NCI-H2196 (cell line): ENCODE measurements around the gene PCDHGC3.
"Not testable (repeated sequence)": the region's sequence is repeated elsewhere in the genome, so short reads cannot be mapped to it uniquely, and the experiment has no call there.

Source experiments
- DNase-seq: peaks from one replicate; lab custom pipeline; 2025; ENCODE audit not compliant: unreplicated experiment; lab: John Stamatoyannopoulos, UW

PCDHGC3 gene

DNA sequence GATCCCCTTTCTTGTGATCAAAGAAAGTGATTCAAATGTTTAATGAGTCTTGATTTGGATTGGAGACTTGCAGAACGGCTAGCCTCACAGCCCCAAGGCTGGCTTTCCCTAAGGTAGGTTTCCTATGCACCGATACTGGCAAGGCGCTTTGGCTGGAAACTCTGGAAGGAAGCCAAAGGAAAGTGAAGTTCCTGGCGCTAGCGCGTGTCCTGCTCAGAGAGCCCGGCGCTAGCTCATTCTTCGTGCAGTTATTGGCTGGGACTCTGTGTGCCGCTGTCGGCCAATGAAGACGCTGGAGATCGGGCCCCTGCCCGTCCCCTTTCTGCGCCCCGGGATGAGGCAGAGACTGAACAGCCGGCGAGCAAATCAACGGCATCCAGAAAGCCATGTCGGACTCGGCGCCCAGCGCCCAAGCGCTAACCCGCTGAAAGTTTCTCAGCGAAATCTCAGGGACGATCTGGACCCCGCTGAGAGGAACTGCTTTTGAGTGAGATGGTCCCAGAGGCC, at the start of gene PCDHGC3:
PCDHGC3 (plus strand) TSS at position 342 of the 507 bp plus-strand sequence; CDS start at position 493, 151 bp downstream.
- peak; percentile 90 for DNase-seq

DNA sequence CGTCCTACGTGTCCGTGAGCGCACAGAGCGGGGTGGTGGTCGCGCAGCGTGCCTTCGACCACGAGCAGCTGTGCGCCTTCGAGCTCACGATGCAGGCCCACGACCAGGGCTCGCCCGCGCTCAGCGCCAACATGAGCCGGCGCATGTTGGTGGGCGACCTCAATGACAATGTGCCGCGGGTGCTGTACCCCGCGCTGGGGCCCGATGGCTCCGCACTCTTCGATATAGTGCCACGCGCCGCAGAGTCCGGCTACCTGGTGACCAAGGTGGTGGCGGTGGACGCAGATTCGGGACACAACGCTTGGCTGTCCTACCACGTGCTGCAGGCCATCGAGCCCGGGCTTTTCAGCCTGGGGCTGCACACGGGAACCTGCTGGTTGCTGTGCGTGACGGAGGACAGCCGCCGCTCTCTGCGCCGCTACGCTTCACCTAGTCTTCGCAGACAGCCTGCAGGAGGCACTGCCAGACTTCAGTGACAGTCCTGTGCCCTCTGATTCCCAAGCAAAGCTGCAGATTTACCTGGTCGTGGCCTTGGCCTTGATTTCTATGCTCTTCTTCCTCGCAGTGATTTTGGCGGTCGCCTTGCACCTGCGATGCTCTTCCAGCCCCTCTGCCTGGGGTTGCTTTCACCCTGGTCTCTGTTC, 47.9 kb upstream of the PCDHGC3 start:
- no peak for DNase-seq

DNA sequence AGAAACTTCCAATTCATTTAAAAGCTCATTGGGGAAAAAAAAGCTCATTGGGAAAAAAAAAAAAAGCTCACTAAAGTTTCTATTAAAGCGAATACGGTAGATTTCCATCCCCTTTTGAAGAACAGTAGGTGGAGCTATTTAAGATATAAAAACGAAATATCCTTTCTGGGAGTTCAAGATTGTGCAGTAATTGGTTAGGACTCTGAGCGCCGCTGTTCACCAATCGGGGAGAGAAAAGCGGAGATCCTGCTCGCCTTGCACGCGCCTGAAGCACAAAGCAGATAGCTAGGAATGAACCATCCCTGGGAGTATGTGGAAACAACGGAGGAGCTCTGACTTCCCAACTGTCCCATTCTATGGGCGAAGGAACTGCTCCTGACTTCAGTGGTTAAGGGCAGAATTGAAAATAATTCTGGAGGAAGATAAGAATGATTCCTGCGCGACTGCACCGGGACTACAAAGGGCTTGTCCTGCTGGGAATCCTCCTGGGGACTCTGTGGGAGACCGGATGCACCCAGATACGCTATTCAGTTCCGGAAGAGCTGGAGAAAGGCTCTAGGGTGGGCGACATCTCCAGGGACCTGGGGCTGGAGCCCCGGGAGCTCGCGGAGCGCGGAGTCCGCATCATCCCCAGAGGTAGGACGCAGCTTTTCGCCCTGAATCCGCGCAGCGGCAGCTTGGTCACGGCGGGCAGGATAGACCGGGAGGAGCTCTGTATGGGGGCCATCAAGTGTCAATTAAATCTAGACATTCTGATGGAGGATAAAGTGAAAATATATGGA, 45.2 kb upstream of the PCDHGC3 start, which contains the start of gene PCDHGA12:
PCDHGA12 (plus strand) TSS at position 176 of the 782 bp plus-strand sequence; CDS start at position 429, 253 bp downstream.
- DNase-seq = no peak

DNA sequence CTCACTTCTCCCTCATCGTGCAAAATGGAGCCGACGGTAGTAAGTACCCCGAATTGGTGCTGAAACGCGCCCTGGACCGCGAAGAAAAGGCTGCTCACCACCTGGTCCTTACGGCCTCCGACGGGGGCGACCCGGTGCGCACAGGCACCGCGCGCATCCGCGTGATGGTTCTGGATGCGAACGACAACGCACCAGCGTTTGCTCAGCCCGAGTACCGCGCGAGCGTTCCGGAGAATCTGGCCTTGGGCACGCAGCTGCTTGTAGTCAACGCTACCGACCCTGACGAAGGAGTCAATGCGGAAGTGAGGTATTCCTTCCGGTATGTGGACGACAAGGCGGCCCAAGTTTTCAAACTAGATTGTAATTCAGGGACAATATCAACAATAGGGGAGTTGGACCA, 44.5 kb upstream of the PCDHGC3 start:
- no peak for DNase-seq

DNA sequence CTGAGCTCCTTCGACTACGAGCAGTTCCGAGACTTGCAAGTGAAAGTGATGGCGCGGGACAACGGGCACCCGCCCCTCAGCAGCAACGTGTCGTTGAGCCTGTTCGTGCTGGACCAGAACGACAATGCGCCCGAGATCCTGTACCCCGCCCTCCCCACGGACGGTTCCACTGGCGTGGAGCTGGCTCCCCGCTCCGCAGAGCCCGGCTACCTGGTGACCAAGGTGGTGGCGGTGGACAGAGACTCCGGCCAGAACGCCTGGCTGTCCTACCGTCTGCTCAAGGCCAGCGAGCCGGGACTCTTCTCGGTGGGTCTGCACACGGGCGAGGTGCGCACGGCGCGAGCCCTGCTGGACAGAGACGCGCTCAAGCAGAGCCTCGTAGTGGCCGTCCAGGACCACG, 43.5 kb upstream of the PCDHGC3 start:
- DNase-seq = not testable (repeated sequence)

DNA sequence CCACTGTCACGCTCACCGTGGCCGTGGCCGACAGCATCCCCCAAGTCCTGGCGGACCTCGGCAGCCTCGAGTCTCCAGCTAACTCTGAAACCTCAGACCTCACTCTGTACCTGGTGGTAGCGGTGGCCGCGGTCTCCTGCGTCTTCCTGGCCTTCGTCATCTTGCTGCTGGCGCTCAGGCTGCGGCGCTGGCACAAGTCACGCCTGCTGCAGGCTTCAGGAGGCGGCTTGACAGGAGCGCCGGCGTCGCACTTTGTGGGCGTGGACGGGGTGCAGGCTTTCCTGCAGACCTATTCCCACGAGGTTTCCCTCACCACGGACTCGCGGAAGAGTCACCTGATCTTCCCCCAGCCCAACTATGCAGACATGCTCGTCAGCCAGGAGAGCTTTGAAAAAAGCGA, 43.0 kb upstream of the PCDHGC3 start:
- not testable (repeated sequence) for DNase-seq

DNA sequence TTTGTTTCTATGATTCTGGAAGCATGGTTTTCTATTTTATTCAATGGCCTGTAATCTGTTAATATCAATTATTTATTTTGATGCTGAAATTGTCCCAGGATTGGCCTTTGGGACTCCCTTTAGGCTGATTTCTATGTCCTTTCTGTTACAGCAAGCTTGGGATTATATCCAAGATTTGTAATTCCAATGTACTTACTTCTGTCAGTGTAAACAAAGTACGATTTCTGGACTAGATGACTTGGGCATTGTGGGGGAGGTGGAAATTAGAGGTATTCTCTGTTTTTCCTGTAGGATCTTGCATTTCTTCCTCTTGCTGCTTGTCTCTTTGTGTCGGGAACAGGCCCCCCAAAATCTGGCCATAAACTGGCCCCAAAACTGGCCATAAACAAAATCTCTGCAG, 41.8 kb upstream of the PCDHGC3 start:
- DNase-seq = no peak

DNA sequence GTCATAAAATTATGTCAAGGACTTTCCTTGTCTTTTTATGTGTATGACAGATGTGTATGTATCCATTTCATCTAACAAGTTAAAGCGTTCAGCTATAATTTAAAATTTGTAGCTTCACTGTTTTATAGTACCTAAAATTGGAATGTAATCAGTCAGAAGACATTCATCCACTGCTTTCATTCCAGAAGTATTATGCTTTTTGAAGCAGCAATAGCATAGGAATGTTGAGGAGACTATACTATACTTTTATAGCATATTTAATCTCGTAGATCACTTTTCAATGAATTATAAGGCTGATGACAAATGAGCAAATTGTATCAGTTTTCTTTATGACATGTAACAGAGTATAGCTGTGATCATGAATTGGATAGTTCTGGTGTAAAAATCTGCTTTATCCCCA, 38.5 kb upstream of the PCDHGC3 start:
- DNase-seq = no peak

DNA sequence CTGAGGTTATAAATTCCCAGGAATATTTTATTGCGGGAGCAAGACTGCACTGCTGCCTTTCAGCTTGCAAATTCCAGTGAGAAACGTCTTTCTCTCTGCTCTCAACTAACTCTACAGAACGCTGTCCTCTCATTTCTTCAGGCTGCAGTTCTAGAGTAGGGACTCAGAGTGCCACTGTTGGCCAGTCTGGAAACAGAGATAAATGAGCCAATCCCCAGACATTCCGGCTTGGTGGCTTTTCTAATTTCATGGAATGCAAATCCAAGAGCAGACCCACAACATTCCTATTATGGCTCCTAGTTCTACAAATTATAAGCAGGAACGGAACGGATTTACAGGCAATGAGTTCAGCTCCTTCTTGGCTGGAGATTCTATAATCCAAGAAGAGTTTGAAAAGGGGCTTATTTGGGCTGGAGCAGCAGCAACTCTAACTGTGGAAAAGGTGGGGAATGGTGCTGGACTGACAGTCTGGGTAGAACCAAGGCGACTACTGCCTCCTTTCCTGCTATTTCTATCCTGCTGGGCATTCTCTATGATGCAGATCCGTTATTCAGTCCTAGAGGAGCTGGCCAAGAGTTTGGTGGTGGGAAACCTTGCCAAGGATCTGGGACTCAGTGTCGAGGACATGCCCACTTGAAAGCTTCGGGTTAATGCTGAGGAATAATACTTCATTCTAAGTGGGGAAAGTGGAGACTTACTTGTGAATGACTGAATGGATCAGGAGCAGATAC, 36.2 kb upstream of the PCDHGC3 start:
- DNase-seq = no peak

DNA sequence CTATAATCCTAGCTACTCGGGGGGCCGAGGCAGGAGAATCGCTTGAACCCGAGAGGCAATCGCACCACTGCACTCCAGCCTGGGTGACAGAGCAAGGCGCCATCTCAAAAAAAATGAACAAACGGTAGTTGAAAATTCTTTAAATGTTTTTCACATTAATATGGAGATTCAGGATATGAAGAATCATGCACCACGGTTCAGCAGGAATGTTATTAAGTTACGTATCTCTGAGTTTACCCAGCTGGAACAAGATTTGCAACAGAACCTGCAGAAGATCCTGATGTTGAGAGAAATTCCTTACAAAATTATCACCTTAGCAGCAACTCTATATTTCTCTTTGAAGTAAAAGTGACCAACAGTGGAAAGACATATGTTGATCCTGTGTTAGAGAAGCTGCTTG, 35.4 kb upstream of the PCDHGC3 start:
- DNase-seq = no peak

DNA sequence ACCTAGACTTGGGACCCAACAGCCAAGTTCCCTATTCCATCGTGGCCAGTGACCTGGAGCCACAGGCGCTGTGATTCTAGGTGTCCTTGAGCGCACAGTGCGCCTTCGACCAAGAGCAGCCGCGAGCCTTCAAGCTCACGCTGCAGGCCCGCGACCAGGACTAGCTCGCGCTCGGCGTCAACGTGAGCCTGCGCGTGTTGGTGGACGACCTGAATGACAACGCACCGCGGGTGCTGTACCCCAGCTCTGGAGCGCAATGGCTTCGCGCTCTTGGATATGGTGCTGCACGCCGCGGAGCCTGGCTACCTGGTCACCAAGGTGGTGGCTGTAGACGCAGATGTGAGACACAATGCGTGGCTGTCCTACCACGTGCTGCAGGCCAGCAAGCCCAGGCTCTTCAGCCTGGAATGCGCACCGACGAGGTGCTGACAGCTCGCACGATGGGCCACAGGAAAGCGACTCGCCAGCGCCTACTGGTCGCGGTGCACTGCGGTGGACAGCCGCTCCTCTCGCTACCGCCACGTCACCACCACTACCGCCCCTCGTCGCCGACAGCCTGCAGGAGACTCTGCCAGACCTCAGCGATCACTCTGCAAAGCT, 34.1 kb upstream of the PCDHGC3 start:
- no peak for DNase-seq

DNA sequence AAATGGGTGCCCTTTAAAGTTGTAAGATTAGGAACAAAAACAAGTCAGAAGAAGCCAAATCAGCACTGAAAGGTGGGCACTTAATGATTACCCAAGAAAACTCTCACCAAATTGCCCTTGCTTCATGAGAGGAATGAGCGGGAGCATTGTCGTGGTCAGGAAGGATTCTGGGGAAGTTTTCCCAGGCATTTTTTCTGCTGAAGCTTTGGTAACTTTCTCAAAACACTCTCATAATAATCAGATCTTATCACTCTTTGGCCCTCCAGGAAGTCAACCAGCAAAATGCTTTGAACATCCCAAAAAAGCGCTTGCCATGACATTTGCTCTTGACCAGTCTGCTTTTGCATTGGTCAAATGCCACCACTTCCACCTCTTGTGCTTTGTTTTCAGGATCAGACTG, 10.4 kb upstream of the PCDHGC3 start:
- DNase-seq = no peak

DNA sequence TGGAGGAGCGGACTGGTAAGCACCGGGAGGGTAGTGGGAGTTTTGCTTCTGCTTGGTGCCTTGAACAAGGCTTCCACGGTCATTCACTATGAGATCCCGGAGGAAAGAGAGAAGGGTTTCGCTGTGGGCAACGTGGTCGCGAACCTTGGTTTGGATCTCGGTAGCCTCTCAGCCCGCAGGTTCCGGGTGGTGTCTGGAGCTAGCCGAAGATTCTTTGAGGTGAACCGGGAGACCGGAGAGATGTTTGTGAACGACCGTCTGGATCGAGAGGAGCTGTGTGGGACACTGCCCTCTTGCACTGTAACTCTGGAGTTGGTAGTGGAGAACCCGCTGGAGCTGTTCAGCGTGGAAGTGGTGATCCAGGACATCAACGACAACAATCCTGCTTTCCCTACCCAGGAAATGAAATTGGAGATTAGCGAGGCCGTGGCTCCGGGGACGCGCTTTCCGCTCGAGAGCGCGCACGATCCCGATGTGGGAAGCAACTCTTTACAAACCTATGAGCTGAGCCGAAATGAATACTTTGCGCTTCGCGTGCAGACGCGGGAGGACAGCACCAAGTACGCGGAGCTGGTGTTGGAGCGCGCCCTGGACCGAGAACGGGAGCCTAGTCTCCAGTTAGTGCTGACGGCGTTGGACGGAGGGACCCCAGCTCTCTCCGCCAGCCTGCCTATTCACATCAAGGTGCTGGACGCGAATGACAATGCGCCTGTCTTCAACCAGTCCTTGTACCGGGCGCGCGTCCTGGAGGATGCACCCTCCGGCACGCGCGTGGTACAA, 556 bp downstream of the PCDHGC3 start:
- DNase-seq = no peak

DNA sequence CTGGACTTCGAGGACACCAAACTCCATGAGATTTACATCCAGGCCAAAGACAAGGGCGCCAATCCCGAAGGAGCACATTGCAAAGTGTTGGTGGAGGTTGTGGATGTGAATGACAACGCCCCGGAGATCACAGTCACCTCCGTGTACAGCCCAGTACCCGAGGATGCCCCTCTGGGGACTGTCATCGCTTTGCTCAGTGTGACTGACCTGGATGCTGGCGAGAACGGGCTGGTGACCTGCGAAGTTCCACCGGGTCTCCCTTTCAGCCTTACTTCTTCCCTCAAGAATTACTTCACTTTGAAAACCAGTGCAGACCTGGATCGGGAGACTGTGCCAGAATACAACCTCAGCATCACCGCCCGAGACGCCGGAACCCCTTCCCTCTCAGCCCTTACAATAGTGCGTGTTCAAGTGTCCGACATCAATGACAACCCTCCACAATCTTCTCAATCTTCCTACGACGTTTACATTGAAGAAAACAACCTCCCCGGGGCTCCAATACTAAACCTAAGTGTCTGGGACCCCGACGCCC, 1.3 kb downstream of the PCDHGC3 start:
- DNase-seq = no peak

DNA sequence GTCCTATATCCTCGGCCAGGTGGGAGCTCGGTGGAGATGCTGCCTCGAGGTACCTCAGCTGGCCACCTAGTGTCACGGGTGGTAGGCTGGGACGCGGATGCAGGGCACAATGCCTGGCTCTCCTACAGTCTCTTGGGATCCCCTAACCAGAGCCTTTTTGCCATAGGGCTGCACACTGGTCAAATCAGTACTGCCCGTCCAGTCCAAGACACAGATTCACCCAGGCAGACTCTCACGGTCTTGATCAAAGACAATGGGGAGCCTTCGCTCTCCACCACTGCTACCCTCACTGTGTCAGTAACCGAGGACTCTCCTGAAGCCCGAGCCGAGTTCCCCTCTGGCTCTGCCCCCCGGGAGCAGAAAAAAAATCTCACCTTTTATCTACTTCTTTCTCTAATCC, 2.0 kb downstream of the PCDHGC3 start:
- DNase-seq = no peak

DNA sequence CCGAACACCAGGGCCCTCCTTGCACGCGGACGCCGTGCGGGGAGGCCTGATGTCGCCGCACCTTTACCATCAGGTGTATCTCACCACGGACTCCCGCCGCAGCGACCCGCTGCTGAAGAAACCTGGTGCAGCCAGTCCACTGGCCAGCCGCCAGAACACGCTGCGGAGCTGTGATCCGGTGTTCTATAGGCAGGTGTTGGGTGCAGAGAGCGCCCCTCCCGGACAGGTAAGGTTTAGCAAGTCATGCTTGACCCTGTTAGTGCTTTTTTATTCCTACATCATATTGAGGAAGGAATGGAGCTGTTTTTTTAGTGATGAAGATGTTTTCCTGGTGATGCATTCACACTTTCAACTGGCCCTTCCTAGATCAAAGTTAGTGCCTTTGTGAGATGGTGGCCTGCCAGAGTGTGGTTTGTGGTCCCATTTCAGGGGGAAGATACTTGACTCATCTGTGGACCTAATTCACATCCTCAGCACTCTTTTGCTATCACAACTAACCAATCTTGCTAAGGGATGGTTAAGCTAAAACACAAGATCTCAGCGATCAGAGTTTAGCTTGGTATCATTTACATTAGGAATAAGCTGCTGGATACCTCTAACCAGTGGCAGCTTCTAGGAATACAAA, 2.7 kb downstream of the PCDHGC3 start:
- DNase-seq = no peak

DNA sequence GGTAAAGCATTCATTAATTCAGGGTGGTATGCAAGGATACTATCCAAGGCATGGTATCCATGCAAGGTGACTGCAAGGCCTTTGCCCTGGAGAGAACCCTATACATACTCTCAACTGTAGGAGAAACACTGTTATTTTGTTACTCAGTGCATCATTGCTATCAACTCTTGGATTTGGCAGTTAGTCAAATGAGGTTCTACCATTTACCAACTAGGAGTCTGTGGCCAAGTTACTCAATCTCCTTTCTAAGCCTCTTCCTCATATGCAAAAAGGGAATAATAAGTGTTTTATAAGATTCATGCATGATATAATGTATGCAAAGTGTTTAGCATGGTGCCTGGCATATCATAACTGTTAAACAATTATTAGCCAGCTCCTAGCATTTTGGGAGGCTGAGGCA, 4.0 kb downstream of the PCDHGC3 start:
- no peak for DNase-seq

DNA sequence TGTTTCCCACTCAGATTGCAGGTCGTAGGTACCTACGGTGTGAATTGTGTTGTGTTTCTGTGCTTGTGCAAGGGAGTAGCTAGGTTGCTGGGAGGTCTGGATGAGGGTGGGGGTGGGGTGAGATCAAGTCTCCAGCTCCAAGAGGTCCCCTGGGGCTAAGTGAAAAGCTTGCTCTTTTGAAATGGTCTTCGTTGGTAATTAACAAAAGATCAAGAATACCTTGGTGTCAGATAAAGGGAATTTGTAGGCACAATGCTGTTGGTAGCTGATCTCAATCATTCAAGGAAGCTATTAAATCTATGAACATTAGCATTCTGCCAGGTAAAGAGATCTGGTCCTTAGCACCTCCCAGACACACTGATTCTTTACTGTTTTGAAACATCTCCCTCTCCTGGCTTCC, 8.1 kb downstream of the PCDHGC3 start:
- DNase-seq = no peak

DNA sequence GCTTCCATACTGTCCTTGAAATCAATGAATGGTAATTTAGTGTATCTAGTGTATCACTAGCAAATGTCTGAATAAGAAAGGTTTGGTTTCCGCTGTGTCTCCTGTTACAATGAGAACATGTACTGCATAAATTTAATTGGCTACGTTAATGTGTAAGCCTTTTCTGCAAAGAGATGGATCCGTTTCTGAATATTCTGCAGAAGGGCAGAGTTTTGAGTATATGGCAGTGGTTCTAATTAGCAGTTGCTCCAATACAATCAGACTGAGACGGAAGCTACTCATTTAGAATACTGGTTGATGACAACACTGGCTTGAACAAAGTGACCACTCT, 8.5 kb downstream of the PCDHGC3 start:
- no peak for DNase-seq
